ENCODE results near the gene IGSF21.

IGSF21 gene

GRCh38 chr1:18130356-18130755, 22.8 kb downstream of the IGSF21 start:
- ATAC-seq: no peak
- TF ChIP-seq PPARA (CRISPR knock-in tag; IDR thresholded peaks at IDR 0.05; ENCODE audit: borderline replicate concordance): no peak
- TF ChIP-seq OSR1 (CRISPR knock-in tag; IDR thresholded peaks at IDR 0.05): no peak
- TF ChIP-seq PATZ1 (CRISPR knock-in tag; IDR thresholded peaks at IDR 0.05; ENCODE audit: borderline replicate concordance): no peak
- no peak for TF ChIP-seq ZNF565 (CRISPR knock-in tag; conservative IDR thresholded peaks at IDR 0.05; ENCODE audit: low read depth)
- TF ChIP-seq GLIS3 (CRISPR knock-in tag; IDR thresholded peaks at IDR 0.05): no peak
- no peak for TF ChIP-seq SNAI2 (CRISPR knock-in tag; IDR thresholded peaks at IDR 0.05)
- no peak for TF ChIP-seq CSDC2 (CRISPR knock-in tag; IDR thresholded peaks at IDR 0.05)
- no peak for TF ChIP-seq BACH2 (CRISPR knock-in tag; IDR thresholded peaks at IDR 0.05; ENCODE audit: borderline replicate concordance)
- TF ChIP-seq TSHZ2 (CRISPR knock-in tag; IDR thresholded peaks at IDR 0.05): no peak
- no peak for TF ChIP-seq ZFP30 (CRISPR knock-in tag; IDR thresholded peaks at IDR 0.05)
- no peak for TF ChIP-seq ZFP3 (CRISPR knock-in tag; IDR thresholded peaks at IDR 0.05)
- TF ChIP-seq ZC3H10 (CRISPR knock-in tag; IDR thresholded peaks at IDR 0.05): no peak
- TF ChIP-seq TCF4 (CRISPR knock-in tag; IDR thresholded peaks at IDR 0.05; ENCODE audit: borderline replicate concordance): no peak
- no peak for TF ChIP-seq POU6F1 (CRISPR knock-in tag; IDR thresholded peaks at IDR 0.05; ENCODE audit: borderline replicate concordance, low read depth)
- no peak for TF ChIP-seq ESRRG (CRISPR knock-in tag; IDR thresholded peaks at IDR 0.05)
- TF ChIP-seq CSRNP3 (CRISPR knock-in tag; IDR thresholded peaks at IDR 0.05): no peak
- TF ChIP-seq CREB5 (CRISPR knock-in tag; IDR thresholded peaks at IDR 0.05; ENCODE audit: low read depth): no peak

- no peak for TF ChIP-seq TCF4 (CRISPR knock-in tag; IDR thresholded peaks at IDR 0.05; ENCODE audit: borderline replicate concordance)
- no peak for ATAC-seq
Measured at GRCh38 chr1:18132022-18132710, 24.6 kb downstream of the IGSF21 start.

GRCh38 chr1:18132711-18133541, 25.3 kb downstream of the IGSF21 start:
- TF ChIP-seq ZC3H10 (CRISPR knock-in tag; IDR thresholded peaks at IDR 0.05): no peak
- ATAC-seq: no peak

Measured in SK-N-SH treated with all-trans-retinoic acid at 6 μM for 48 hours (cell line).